PFSK-1 (cell line): ENCODE results near the gene UBA7.

ENCODE experiments used
- FOXP2 ChIP-seq: optimal IDR thresholded peaks from 2 replicates; pipeline ENCODE3; 2011; ENCODE audit warnings: borderline replicate concordance, control low read depth, inconsistent platforms; ENCODE audit not compliant: insufficient read depth; ENCODE audit errors: extremely low read length, extremely low read depth
- POLR2AphosphoS5 ChIP-seq: IDR thresholded peaks from 2 replicates; pipeline ENCODE4 v1.6.1; 2012; ENCODE audit warnings: low read depth, mild to moderate bottlenecking, control low read depth, low read length, moderate library complexity
- REST ChIP-seq, 2 experiments: IDR thresholded peaks; 2 replicates each; pipeline versions ENCODE4 v1.6.1 to v1.8.0; 2011 to 2012; ENCODE audit warnings: low read depth in 2 of 2, low read length in 2 of 2, control low read depth in 1 of 2, inconsistent platforms in 1 of 2, mild to moderate bottlenecking in 1 of 2, moderate library complexity in 1 of 2; ENCODE audit not compliant: insufficient read depth in 1 of 2
- SIN3A ChIP-seq: IDR thresholded peaks from 2 replicates; pipeline ENCODE4 v1.6.1; 2012; ENCODE audit warnings: mild to moderate bottlenecking, low read length, moderate library complexity, borderline replicate concordance; ENCODE audit not compliant: insufficient read depth
- TAF1 ChIP-seq: IDR thresholded peaks from 2 replicates; pipeline ENCODE4 v1.6.1; 2012; ENCODE audit warnings: low read length, control low read depth, borderline replicate concordance; ENCODE audit not compliant: insufficient read depth

UBA7 gene

GRCh38 chr3:49769286-49769915 lies 44.4 kb downstream of the UBA7 start:
- TF ChIP-seq POLR2AphosphoS5 (no peak), FOXP2 (no peak), REST (IDR thresholded peaks at IDR 0.05; ENCODE audit: insufficient read depth in 1 of 2, low read depth in 2 of 2, low read length in 2 of 2) (no peak), TAF1 (no peak), SIN3A (no peak)

- TF ChIP-seq REST (IDR thresholded peaks at IDR 0.05; ENCODE audit: insufficient read depth in 1 of 2, low read depth in 2 of 2, low read length in 2 of 2) (no peak), TAF1 (no peak), SIN3A (no peak), POLR2AphosphoS5 (no peak), FOXP2 (no peak)
Observed at GRCh38 chr3:49763981-49764380, 49.8 kb downstream of the UBA7 start.

- TF ChIP-seq POLR2AphosphoS5: no peak
- no peak for TF ChIP-seq FOXP2
- no peak for TF ChIP-seq TAF1
- no peak for TF ChIP-seq SIN3A
- TF ChIP-seq REST (IDR thresholded peaks at IDR 0.05; ENCODE audit: insufficient read depth in 1 of 2, low read depth in 2 of 2, low read length in 2 of 2): no peak
Observed at GRCh38 chr3:49761661-49762060, 52.1 kb downstream of the UBA7 start.

- no peak for TF ChIP-seq TAF1
- TF ChIP-seq FOXP2: no peak
- no peak for TF ChIP-seq SIN3A
- no peak for TF ChIP-seq POLR2AphosphoS5
- no peak for TF ChIP-seq REST (IDR thresholded peaks at IDR 0.05; ENCODE audit: insufficient read depth in 1 of 2, low read depth in 2 of 2, low read length in 2 of 2)
Observed at GRCh38 chr3:49759226-49759625, 54.5 kb downstream of the UBA7 start.

- TF ChIP-seq FOXP2 (no peak), TAF1 (no peak), SIN3A (no peak), POLR2AphosphoS5 (no peak), REST (IDR thresholded peaks at IDR 0.05; ENCODE audit: insufficient read depth in 1 of 2, low read depth in 2 of 2, low read length in 2 of 2) (no peak)
Observed at GRCh38 chr3:49757197-49757596, 56.6 kb downstream of the UBA7 start.
